ENCODE measurements around the gene FCRL3.

GRCh38 chr1:157671895-157672294 lies 28.7 kb downstream of the FCRL3 start:
- TF ChIP-seq, protein P1, sequence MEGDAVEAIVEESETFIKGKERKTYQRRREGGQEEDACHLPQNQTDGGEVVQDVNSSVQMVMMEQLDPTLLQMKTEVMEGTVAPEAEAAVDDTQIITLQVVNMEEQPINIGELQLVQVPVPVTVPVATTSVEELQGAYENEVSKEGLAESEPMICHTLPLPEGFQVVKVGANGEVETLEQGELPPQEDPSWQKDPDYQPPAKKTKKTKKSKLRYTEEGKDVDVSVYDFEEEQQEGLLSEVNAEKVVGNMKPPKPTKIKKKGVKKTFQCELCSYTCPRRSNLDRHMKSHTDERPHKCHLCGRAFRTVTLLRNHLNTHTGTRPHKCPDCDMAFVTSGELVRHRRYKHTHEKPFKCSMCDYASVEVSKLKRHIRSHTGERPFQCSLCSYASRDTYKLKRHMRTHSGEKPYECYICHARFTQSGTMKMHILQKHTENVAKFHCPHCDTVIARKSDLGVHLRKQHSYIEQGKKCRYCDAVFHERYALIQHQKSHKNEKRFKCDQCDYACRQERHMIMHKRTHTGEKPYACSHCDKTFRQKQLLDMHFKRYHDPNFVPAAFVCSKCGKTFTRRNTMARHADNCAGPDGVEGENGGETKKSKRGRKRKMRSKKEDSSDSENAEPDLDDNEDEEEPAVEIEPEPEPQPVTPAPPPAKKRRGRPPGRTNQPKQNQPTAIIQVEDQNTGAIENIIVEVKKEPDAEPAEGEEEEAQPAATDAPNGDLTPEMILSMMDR (IDR thresholded peaks at IDR 0.05; ENCODE audit: poor library complexity) = no peak
- no peak for TF ChIP-seq EZH2 (IDR thresholded peaks at IDR 0.05; ENCODE audit: borderline replicate concordance)
